Breast epithelium (tissue), 4 donors: ENCODE data around the gene SLC12A2. TPM values are rescaled to one million over a fixed set of nuclear protein-coding genes. Genes with fewer than 3 reads are reported as not detected.

Experiments used
- DNase-seq, 2 donors: peaks; one replicate each; pipeline ENCODE4 v3.0.0-alpha.2; 2019; ENCODE audit warnings: low spot score in 2 of 2
- H3K27ac ChIP-seq, 2 donors: fragments of 200-600 bp; sonication (generic) in 1 of 2; one replicate each; pipeline ENCODE4 v1.5.1; 2016 to 2019; ENCODE audit warnings: mild to moderate bottlenecking in 1 of 2
- H3K27me3 ChIP-seq, 2 donors: fragments of 200-600 bp; sonication (generic) in 1 of 2; one replicate each; pipeline versions ENCODE4 v1.5.1 to v1.6.0; 2017 to 2019; ENCODE audit warnings: control low read depth in 1 of 2, mild to moderate bottlenecking in 1 of 2
- H3K36me3 ChIP-seq: fragments of 200-600 bp; one replicate; pipeline ENCODE4 v1.5.1; 2019
- H3K4me1 ChIP-seq, 2 donors: fragments of 200-600 bp; sonication (generic); one replicate each; pipeline ENCODE4 v1.5.1; 2016 to 2019; ENCODE audit warnings: control low read depth in 1 of 2
- H3K4me3 ChIP-seq, 3 donors: fragments of 200-600 bp; sonication (generic); 1 replicate in 2 of 3; 2 replicates in 1 of 3; pipeline ENCODE4 v1.5.1; 2016 to 2019; ENCODE audit warnings: mild to moderate bottlenecking in 3 of 3, moderate library complexity in 2 of 3
- H3K9me3 ChIP-seq, 2 donors: fragments of 200-600 bp; sonication (generic) in 1 of 2; one replicate each; pipeline ENCODE4 v1.5.1; 2016 to 2019; ENCODE audit warnings: control low read depth in 1 of 2
- POLR2A ChIP-seq: fragments of 450-650 bp; IDR thresholded peaks from one replicate; pipeline ENCODE4 v1.6.1; 2016; ENCODE audit warnings: antibody characterized with exemption, mild to moderate bottlenecking, moderate library complexity
- POLR2AphosphoS5 ChIP-seq, 3 donors: sonication (generic); formaldehyde crosslinking; IDR thresholded peaks; one replicate each; pipeline ENCODE4 v1.6.1; 2017; ENCODE audit warnings: antibody characterized with exemption in 3 of 3
- intact Hi-C: fragments of 100-400 bp; cut with DNase I; formaldehyde crosslinking; loops from one replicate; pipeline ENCODE4 v1.15.1; 2023; ENCODE audit warnings: low total_unique reads
- total RNA-seq, 3 donors: library from RNA; depleted of rRNA; stranded (reverse); fragments of >200 nt; gene quantifications; one replicate each; pipeline ENCODE4 v1.1.0, GENCODE V29; 2016
- TF ChIP-seq, protein P1 (sequence below), 3 donors: fragments of 450-650 bp; IDR thresholded peaks; one replicate each; pipeline ENCODE4 v1.5.1; 2016 to 2017; ENCODE audit warnings: antibody characterized with exemption in 3 of 3, mild to moderate bottlenecking in 3 of 3, moderate library complexity in 3 of 3

SLC12A2 gene
- total RNA-seq, 3 donors from 2014 or later: 23.7 to 204 (median 70.1) TPM

DNA sequence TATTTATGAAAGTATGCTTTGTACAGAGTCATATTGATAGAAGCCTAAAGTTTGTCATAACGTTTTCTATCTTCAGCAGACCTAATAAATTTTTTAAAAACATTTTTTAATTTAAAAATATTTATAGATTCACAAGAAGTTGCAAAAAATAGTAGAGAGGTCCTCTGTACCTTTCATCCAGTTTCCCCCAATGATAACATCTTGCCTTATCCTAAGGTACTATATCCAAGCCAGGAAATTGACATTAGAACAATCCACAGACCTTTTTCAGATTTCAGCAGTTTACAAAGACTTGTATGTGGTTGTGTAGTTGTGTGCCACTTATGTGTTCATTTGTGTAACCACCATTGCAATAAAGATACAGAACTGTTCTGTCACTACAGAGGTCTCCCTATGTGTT, 88.5 kb downstream of the SLC12A2 start:
- H3K9me3 ChIP-seq: no peaks in the 10 kb centered on the region
- intact Hi-C loops: no loop called here
- H3K4me1 ChIP-seq: no peaks in the 10 kb centered on the region
- H3K27ac ChIP-seq: no peak overlapping the region
- TF ChIP-seq POLR2AphosphoS5 (IDR thresholded peaks at IDR 0.05) (no peak), POLR2A (no peak)
- TF ChIP-seq, protein P1, sequence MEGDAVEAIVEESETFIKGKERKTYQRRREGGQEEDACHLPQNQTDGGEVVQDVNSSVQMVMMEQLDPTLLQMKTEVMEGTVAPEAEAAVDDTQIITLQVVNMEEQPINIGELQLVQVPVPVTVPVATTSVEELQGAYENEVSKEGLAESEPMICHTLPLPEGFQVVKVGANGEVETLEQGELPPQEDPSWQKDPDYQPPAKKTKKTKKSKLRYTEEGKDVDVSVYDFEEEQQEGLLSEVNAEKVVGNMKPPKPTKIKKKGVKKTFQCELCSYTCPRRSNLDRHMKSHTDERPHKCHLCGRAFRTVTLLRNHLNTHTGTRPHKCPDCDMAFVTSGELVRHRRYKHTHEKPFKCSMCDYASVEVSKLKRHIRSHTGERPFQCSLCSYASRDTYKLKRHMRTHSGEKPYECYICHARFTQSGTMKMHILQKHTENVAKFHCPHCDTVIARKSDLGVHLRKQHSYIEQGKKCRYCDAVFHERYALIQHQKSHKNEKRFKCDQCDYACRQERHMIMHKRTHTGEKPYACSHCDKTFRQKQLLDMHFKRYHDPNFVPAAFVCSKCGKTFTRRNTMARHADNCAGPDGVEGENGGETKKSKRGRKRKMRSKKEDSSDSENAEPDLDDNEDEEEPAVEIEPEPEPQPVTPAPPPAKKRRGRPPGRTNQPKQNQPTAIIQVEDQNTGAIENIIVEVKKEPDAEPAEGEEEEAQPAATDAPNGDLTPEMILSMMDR (IDR thresholded peaks at IDR 0.05): no peak
- H3K27me3 ChIP-seq: no peaks in the 10 kb centered on the region
- DNase-seq: no peak
- peaks cover 13% of the 10 kb centered on the region for H3K36me3 ChIP-seq
- no peak overlapping the region for H3K4me3 ChIP-seq

DNA sequence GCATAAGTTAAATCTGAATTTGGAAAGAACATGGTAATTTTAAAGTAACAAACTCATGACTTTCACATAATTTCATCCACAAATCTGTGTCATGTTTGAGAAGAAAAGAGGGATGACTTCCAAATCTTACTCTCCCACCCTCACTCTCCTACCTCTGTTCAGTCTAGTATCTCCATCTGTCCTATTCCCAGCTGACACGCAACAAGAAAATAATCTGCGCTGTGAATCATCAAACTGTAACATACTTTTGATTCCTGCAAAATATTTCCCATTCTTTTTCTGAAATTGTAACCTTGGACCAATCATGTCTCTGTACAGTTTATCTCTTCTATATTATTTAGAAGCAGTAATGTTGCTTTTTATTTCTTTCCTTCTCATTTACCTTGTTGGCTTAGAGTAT, 91.4 kb downstream of the SLC12A2 start:
- Histone ChIP-seq H3K4me1 (no peaks in the 10 kb centered on the region), H3K27me3 (no peaks in the 10 kb centered on the region), H3K9me3 (no peaks in the 10 kb centered on the region), H3K27ac (no peak overlapping the region), H3K4me3 (no peak overlapping the region), H3K36me3 (no peaks in the 10 kb centered on the region)
- TF ChIP-seq, protein P1 (IDR thresholded peaks at IDR 0.05): no peak
- no peak for TF ChIP-seq POLR2A
- TF ChIP-seq POLR2AphosphoS5 (IDR thresholded peaks at IDR 0.05): no peak
- no peak for DNase-seq
- intact Hi-C loops: no loop called here

DNA sequence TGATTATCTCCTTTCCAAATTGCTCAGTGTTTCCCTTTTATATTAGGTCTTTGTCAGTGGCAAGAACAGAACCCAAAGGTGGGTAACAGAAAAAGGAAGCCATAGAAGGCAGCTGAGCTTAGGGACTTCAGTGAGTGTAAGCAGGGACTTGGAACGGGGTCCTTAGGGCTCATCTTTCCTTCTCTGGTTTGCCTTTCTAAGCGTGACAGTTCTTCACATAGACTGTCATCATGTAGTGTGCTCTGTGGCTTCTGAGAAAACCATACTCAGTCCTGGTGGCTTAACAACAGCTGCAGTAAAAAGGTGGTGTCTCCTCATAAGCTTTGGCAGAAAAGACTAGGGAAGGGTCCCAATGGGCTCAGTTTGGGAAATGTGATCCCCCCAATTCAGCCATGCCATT, 108.8 kb downstream of the SLC12A2 start:
- no peaks in the 10 kb centered on the region for H3K27me3 ChIP-seq
- no peaks in the 10 kb centered on the region for H3K36me3 ChIP-seq
- intact Hi-C loops: no loop called here
- H3K4me1 ChIP-seq: no peaks in the 10 kb centered on the region
- H3K4me3 ChIP-seq: no peak overlapping the region
- no peaks in the 10 kb centered on the region for H3K9me3 ChIP-seq
- DNase-seq: no peak
- no peak overlapping the region for H3K27ac ChIP-seq
- TF ChIP-seq, protein P1 (IDR thresholded peaks at IDR 0.05): no peak
- no peak for TF ChIP-seq POLR2A
- TF ChIP-seq POLR2AphosphoS5 (IDR thresholded peaks at IDR 0.05): no peak

DNA sequence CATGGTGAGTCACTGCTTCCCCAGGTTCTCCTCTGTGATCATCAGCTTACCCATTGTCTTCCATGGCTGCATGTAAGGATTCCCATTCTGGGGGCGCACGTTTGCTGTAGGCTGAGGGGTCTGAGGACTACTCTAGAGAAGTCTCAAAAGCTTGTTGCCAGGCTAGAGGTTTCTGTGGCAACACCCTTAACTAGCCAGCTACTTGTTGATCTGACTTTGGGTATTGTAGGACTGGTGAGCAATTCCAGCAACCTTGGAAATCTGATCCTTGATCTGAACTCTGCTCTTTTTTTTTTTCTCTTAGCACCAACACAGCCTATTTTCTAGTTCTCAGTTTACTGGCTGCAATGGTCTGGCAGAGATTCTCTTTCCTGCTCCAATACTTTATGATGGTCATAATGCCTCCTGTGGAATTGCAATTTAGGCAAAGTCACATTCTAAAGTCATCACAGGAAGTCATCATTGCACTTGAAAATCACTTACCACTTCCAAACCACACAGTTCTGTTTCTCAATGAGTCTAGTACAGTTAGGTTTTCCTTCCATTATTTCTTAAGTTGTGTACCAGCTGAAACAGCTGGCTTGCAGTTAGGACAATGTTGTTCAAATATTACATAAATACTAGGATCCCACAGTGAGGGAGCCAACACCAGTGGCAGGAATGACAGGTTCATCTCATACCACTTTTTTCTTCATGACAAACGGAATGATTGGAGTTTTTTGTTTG, 110.3 kb downstream of the SLC12A2 start:
- Histone ChIP-seq H3K4me3 (no peak overlapping the region), H3K36me3 (no peaks in the 10 kb centered on the region), H3K27me3 (no peaks in the 10 kb centered on the region), H3K9me3 (no peaks in the 10 kb centered on the region), H3K4me1 (no peaks in the 10 kb centered on the region), H3K27ac (no peak overlapping the region)
- intact Hi-C loops: no loop called here
- TF ChIP-seq, protein P1 (IDR thresholded peaks at IDR 0.05): no peak
- no peak for DNase-seq

DNA sequence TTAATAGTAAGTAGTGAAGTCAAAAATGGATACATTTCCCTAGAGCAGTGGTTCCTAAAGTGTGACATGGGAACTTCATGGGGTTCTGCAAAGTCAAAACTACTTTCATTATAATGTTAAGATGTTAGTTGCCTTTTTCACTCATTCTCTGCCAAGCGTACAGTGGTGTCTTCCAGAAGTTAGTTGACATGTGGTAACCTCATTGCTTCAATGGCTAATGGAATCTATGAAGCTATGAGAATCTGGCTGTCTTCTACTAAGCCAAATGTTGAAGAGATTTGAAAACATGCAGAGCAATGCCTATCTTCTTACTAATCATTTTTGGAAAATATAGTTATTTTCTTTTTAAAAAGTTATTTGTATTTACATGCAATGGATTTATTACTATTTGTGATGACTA, 111.8 kb downstream of the SLC12A2 start:
- Histone ChIP-seq H3K27ac (no peak overlapping the region), H3K4me1 (no peaks in the 10 kb centered on the region), H3K4me3 (no peak overlapping the region), H3K27me3 (no peaks in the 10 kb centered on the region), H3K9me3 (no peaks in the 10 kb centered on the region), H3K36me3 (no peaks in the 10 kb centered on the region)
- intact Hi-C loops: no loop called here
- TF ChIP-seq, protein P1 (IDR thresholded peaks at IDR 0.05): no peak
- no peak for DNase-seq
